Endothelial cell of umbilical vein (primary cell): ENCODE measurements around the gene CHST8. TPM values are rescaled to one million over a fixed set of nuclear protein-coding genes. Genes with fewer than 3 reads are reported as not detected.
"Not testable (repeated sequence)": the region's sequence is repeated elsewhere in the genome, so short reads cannot be mapped to it uniquely, and the experiment has no call there.

Experiments
- BruUV-seq: library from RNA; stranded (reverse); fragments of 400-500 nt; replicated peaks from 2 replicates; lab custom pipeline; 2021; lab: Mats Ljungman, UMichigan
- CTCF ChIA-PET: fragments of 300-600, 350-600 bp; sonication (Branson Sonifier 250); formaldehyde crosslinking; loops from one replicate; lab custom pipeline; 2021; ENCODE audit warnings: antibody characterized with exemption, inconsistent platforms; lab: Charles Lee
- POLR2A ChIA-PET: fragments of 300-600, 350-600 bp; sonication (Branson Sonifier 250); formaldehyde crosslinking; loops from one replicate; lab custom pipeline; 2021; ENCODE audit warnings: antibody characterized with exemption, inconsistent platforms; lab: Charles Lee
- DNase-seq: peaks from one replicate; pipeline ENCODE4 v3.0.0-alpha.2; 2011; ENCODE audit warnings: low read depth, low spot score
- FAIRE-seq: peaks from 2 replicates; lab custom pipeline; 2011; peaks lifted over from hg19 to GRCh38; lab: Jason Lieb, UNC
- H2AFZ ChIP-seq: 2 replicates; pipeline ENCODE4 v1.6.0; 2012; ENCODE audit warnings: low read depth, low read length, control low read depth, inconsistent platforms
- H3K27ac ChIP-seq: 2 replicates; pipeline ENCODE4 v1.5.1; 2011; ENCODE audit warnings: low read depth, mild to moderate bottlenecking, control low read depth, low read length, moderate library complexity; ENCODE audit not compliant: insufficient read depth
- H3K27me3 ChIP-seq, 2 experiments: 2 replicates each; pipeline versions ENCODE4 v1.6.0 to v1.6.1; 2011; ENCODE audit warnings: low read length in 2 of 2, mixed read lengths in 1 of 2; ENCODE audit not compliant: control insufficient read depth in 2 of 2, insufficient read depth in 2 of 2
- H3K36me3 ChIP-seq, 2 experiments: 2 replicates in 1 of 2; 3 replicates in 1 of 2; pipeline ENCODE4 v1.5.1; 2011; ENCODE audit warnings: low read length in 2 of 2, mild to moderate bottlenecking in 1 of 2, moderate library complexity in 1 of 2; ENCODE audit not compliant: control insufficient read depth in 2 of 2, insufficient read depth in 2 of 2; ENCODE audit errors: extremely low read depth in 1 of 2
- H3K4me1 ChIP-seq: 3 replicates; pipeline ENCODE4 v1.5.1; 2011; ENCODE audit warnings: mild to moderate bottlenecking, low read length; ENCODE audit not compliant: control insufficient read depth, insufficient read depth; ENCODE audit errors: extremely low read depth
- H3K4me2 ChIP-seq: 2 replicates; pipeline ENCODE4 v1.6.1; 2011; ENCODE audit warnings: low read length, control low read depth, mixed read lengths; ENCODE audit not compliant: insufficient read depth
- H3K4me3 ChIP-seq, 3 experiments: fragments of 200-600 bp in 1 of 3; sonication (generic), shearing (Covaris generic) in 1 of 3; replicated peaks in 1 of 3; 2 replicates each; pipeline ENCODE4 v1.5.1; 2011 to 2016; ENCODE audit warnings: control low read depth in 3 of 3, low read length in 3 of 3, mild to moderate bottlenecking in 2 of 3, inconsistent platforms in 1 of 3, low read depth in 1 of 3, moderate library complexity in 1 of 3; ENCODE audit not compliant: insufficient read depth in 1 of 3
- H3K79me2 ChIP-seq: 2 replicates; pipeline ENCODE4 v1.6.0; 2012; ENCODE audit warnings: low read length, inconsistent platforms; ENCODE audit not compliant: control insufficient read depth, insufficient read depth
- H3K9ac ChIP-seq: replicated peaks from 2 replicates; pipeline ENCODE3; 2011; ENCODE audit warnings: low read length, control low read depth; ENCODE audit not compliant: insufficient read depth; ENCODE audit errors: extremely low read depth
- H3K9me1 ChIP-seq: replicated peaks from 3 replicates; pipeline ENCODE4 v1.6.0; 2011; ENCODE audit warnings: mild to moderate bottlenecking, low read length; ENCODE audit not compliant: control insufficient read depth, insufficient read depth; ENCODE audit errors: extremely low read depth
- H3K9me3 ChIP-seq: replicated peaks from 2 replicates; pipeline ENCODE4 v1.5.1; 2012; ENCODE audit warnings: low read length, inconsistent platforms; ENCODE audit not compliant: control insufficient read depth, insufficient read depth
- H4K20me1 ChIP-seq: replicated peaks from 2 replicates; pipeline ENCODE3; 2011; ENCODE audit warnings: mild to moderate bottlenecking, low read length; ENCODE audit not compliant: control insufficient read depth, insufficient read depth; ENCODE audit errors: extremely low read depth
- EZH2 ChIP-seq: IDR thresholded peaks from 2 replicates; pipeline ENCODE4 v1.6.1; 2012; ENCODE audit warnings: borderline replicate concordance, low read depth, mild to moderate bottlenecking, moderate library complexity, low read length, inconsistent platforms; ENCODE audit not compliant: severe bottlenecking
- FOS ChIP-seq: IDR thresholded peaks from 2 replicates; pipeline ENCODE4 v1.6.1; 2011; ENCODE audit warnings: mild to moderate bottlenecking, low read length, moderate library complexity, borderline replicate concordance; ENCODE audit not compliant: insufficient read depth
- MYC ChIP-seq: IDR thresholded peaks from one replicate; pipeline ENCODE4 v1.6.1; 2011; ENCODE audit warnings: mild to moderate bottlenecking, low read depth, low read length
- POLR2A ChIP-seq: IDR thresholded peaks from 2 replicates; pipeline ENCODE4 v1.6.1; 2012; ENCODE audit warnings: low read depth, mild to moderate bottlenecking, control low read depth, low read length
- POLR2AphosphoS5 ChIP-seq: IDR thresholded peaks from 2 replicates; pipeline ENCODE4 v1.6.1; 2012; ENCODE audit warnings: low read depth, mild to moderate bottlenecking, control low read depth, low read length, moderate library complexity; ENCODE audit not compliant: insufficient read depth
- dilution Hi-C: fragments of 300-500 bp; cut with MboI; formaldehyde crosslinking; loops from one replicate; pipeline ENCODE4 v1.15.0; 2019; ENCODE audit warnings: low sequenced_read_pairs; ENCODE audit not compliant: extremely low pct_ligation_motif_present
- intact Hi-C: fragments of 100-400 bp; cut with micrococcal nuclease; formaldehyde crosslinking; loops from one replicate; pipeline ENCODE4 v1.10.0; 2022
- polyA plus RNA-seq, 4 experiments: library from polyadenylated mRNA; depleted of rRNA in 3 of 4; stranded (reverse) in 3 of 4; unstranded in 1 of 4; fragments of >200 nt; gene quantifications; 2 replicates each; pipeline versions ENCODE4 v1.2.1 to v1.2.3, GENCODE V29; 2011 to 2012; ENCODE audit warnings: missing spikeins in 1 of 4
- total RNA-seq: library from RNA; stranded (reverse); gene quantifications from 2 replicates; pipeline ENCODE4 v1.2.3, GENCODE V29; 2021
- TF ChIP-seq, protein P1 (sequence below): IDR thresholded peaks from 2 replicates; pipeline ENCODE4 v1.6.1; 2011; ENCODE audit not compliant: insufficient read depth, insufficient read length

CHST8 gene
- total and polyA plus RNA-seq, 2 donors (not counting 3 experiments of a cell fraction or from before 2014, with no cell fraction given), result not detected

DNA sequence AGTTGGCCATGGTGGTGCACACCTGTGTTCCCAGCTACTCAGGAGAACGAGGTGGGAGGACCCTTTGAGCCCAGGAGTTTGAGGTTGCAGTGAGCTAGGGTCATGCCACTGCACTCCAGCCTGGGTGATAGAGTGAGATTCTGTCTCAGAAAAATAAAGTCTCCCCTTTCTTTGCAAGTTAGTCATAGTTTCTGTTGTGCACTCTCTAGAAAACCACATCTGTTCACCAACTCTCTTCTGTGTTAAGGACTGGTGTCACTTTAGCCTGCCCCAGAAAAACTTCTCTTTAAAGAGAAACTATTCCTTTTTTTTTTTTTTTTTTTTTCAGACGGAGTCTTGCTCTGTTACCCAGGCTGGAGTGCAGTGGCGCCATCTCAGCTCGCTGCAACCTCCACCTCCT, 4.9 kb upstream of the CHST8 start:
- peaks cover 10 to 17% of the 10 kb centered on the region in 2 experiments for H3K27me3 ChIP-seq
- no peaks in the 10 kb centered on the region for H3K4me1 ChIP-seq
- intact Hi-C loops (no loop called here), dilution Hi-C loops (no loop called here)
- H3K4me3 ChIP-seq, result no peak overlapping the region
- H2AFZ ChIP-seq, result no peak overlapping the region
- H3K79me2 ChIP-seq, result no peaks in the 10 kb centered on the region
- TF ChIP-seq FOS (no peak), POLR2AphosphoS5 (no peak), MYC (no peak), EZH2 (no peak), POLR2A (no peak)
- TF ChIP-seq, protein P1, sequence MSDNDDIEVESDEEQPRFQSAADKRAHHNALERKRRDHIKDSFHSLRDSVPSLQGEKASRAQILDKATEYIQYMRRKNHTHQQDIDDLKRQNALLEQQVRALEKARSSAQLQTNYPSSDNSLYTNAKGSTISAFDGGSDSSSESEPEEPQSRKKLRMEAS, result no peak
- no peak overlapping the region for H3K9ac ChIP-seq
- no peak overlapping the region for H3K4me2 ChIP-seq
- ChIA-PET CTCF (interaction anchor here (1.3 kb wide), 1 partner anchor 29 kb away, joined by 3 read pairs; no protein-coding TSS in a partner anchor), POLR2A (no interaction called here)
- no peak for FAIRE-seq
- no peak overlapping the region for H3K27ac ChIP-seq
- BruUV-seq, result no TSS peak
- H4K20me1 ChIP-seq, result no peaks in the 10 kb centered on the region
- H3K9me1 ChIP-seq, result no peaks in the 10 kb centered on the region
- no peaks in the 10 kb centered on the region for H3K36me3 ChIP-seq
- no peaks in the 10 kb centered on the region for H3K9me3 ChIP-seq
- DNase-seq, result no peak

DNA sequence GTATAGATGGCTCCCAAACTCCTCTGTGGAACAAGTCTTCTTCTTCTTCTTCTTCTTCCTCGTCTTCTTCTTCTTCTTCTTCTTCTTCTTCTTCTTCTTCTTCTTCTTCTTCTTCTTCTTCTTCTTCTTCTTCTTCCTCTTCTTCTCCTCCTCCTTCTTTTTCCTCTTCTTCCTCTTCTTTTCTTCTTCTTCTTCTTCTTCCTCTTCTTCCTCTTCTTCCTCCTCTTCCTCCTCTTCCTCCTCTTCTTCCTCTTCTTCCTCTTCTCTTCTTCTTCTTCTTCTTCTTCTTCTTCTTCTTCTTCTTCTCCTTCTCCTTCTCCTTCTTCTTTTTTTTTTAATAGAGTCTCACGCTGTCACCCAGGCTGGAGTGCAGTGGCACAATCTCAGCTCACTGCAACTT, 3.4 kb upstream of the CHST8 start:
- dilution Hi-C loops, result not testable (repeated sequence)

More for the DNA sequence above, 3.4 kb upstream of the CHST8 start:
- FAIRE-seq, H3K9ac ChIP-seq, H3K27ac ChIP-seq, DNase-seq, H3K9me1 ChIP-seq, H3K4me2 ChIP-seq, POLR2A ChIA-PET, H3K79me2 ChIP-seq, H4K20me1 ChIP-seq, CTCF ChIA-PET, H3K9me3 ChIP-seq, BruUV-seq, H3K4me1 ChIP-seq, H3K4me3 ChIP-seq, H2AFZ ChIP-seq, intact Hi-C loops, H3K36me3 ChIP-seq: not testable (repeated sequence)
- H3K27me3 ChIP-seq, result peaks cover 22 to 30% of the 10 kb centered on the region in 2 experiments
